A549 treated with CORT108297 at 1 μM for 4 hours (cell line): ENCODE measurements around the gene TMPRSS6. TPM values are rescaled to one million over a fixed set of nuclear protein-coding genes. Genes with fewer than 3 reads are reported as not detected.

Experiments
- total RNA-seq: library from RNA; stranded (reverse); fragments of 200-300 nt; extraction: Qiagen RNA extraction; gene quantifications from 5 replicates; pipeline ENCODE4 v1.2.3, GENCODE V29; 2022

The TMPRSS6 gene
- 0.02 TPM in 1 of 5 replicates, not detected in the others for total RNA-seq

DNA sequence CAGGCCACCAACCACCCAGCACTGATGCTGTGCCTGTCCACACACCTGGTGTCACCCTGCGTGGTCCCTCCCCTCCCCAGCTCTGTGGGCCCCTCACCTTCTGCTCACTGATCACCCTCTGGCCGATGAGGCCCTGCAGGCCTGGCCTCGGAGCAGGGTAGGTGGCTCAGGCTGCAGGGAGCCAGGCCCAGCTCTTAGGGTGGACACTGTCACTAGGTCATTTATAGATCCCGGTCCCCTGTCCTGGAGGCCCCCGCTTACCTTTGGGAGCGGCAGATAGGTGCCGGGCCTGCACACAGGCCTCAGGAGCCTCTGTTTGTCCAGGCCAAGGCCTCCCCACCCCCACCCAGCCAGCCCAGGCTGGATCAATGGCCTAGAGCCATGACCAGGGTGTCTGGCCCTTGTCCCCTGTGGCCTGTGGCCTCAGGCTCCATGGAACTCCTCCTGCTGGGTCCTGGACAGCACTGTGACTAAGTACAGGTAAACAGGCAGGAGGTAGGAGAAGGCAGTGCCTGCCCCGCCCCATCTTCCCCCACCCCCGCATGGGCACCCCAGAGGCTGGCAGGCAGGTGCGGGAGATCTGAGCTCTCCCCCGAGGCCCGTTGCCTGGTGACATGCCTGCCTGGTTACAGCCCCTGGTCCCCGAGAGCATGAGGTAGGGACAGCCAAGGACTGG lies at the start of gene TMPRSS6:
TMPRSS6 (minus strand) TSS at position 472 of the 676 bp plus-strand sequence. CDS start 6,296 bp downstream, outside the sequence.

DNA sequence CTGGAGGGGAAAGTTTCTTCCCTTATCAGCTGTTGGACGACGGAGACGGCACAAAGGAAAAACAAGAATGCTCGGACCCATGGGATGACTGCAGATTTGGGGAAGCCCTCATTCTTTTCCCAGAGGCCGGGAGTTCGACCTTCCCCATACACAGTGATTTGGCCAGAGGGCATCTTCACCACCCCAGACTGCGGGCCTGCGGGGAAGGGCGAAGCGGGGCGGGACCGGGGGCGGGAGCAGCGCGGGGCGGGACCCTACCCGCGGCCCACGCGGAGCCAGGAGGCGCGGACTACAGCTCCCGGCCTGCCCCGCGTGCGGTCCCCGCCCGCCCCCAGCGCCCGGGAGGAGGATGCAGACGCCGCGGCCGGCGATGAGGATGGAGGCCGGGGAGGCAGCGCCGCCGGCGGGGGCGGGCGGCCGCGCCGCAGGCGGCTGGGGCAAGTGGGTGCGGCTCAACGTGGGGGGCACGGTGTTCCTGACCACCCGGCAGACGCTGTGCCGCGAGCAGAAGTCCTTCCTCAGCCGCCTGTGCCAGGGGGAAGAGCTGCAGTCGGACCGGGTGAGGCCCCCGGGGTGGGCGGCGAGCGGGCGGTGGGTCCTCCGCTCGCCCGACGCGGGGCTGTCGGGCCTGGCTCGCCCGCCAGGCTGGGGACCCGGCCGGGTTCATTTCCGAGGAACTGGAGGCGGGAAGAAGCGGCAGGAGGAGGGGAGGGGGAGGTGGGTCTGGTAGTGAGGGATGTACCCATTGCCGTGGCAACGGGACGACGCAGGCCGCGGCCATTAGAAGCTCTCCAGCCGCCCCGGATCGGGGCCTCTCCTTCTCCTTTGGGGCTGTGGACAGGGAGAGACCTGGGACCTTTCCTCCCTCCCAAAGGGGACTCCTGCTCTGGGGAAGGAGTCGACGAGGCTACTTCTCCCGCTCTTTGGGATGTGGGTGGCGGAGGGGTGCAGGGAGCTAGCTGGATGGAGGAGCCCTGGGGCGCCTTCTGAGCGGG lies 57.8 kb downstream of the TMPRSS6 start, which contains the start of gene KCTD17:
KCTD17 (plus strand) TSS at position 352 of the 995 bp plus-strand sequence; CDS start at position 371, 19 bp downstream.

DNA sequence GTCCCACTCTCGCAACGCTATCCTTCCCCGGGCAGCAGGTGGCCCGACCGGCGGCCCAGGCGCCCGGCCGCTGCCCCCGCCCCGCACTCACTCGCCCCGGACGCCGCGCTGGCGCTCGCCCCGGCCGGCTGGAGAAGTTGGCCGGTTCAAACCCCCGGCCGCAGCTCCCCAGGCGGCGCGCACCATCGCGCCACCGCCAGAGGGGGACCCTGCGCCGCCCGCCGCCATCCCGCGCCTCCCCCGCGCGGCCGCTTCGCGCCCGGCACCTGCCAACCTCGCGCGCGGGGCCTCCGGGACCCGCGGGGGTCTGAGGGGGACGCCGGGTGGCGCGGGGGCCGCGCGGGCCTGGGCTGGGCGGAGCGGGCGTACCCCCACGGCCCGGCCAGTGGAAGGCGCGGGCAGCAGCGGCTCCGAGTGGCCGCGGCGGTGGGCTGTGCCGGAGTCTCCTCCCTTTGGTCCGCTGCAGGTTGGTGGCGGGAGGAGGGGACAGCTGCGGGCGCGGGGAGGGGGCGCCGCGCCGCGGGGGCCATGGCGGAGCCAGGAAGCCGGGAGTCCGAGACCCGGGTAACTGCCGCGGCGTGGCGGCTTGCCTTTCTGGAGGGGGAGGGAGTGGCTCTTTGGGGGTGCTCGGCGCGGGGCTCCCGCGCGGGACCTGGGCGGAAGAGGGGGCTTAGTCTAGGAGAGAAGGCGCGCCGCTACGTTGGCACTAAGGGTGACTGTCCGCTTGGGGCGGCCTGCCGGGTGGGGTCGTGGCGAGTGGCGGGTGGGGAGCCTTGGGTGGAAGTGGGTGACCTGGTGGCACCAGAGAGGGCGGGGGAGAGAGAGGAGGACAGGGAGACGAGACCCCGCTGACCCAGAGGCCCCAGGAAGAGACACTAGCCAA lies 90.0 kb downstream of the TMPRSS6 start, which contains the start of the genes MPST and TST:
MPST (plus strand) TSS at position 434 of the 883 bp plus-strand sequence; CDS start at position 529, 95 bp downstream.
TST (minus strand) TSS at position 139 of the 883 bp plus-strand sequence. CDS start 715 bp downstream, outside the sequence.

Other genes starting within 250 kb of the TMPRSS6 start
- gene NCF4, start 248.7 kb downstream of the TMPRSS6 start, total RNA-seq: 0.07 TPM in 1 of 5 replicates, not detected in the others
- not detected in 5 replicates for gene CSF2RB, start 196.1 kb downstream of the TMPRSS6 start, total RNA-seq
- gene TST, start 90.3 kb downstream of the TMPRSS6 start, total RNA-seq: 40.7 to 61.2 TPM (median 56.3 TPM) in 5 replicates
- gene MPST, start 90.0 kb downstream of the TMPRSS6 start, total RNA-seq: 41.9 to 78.2 TPM (median 76.8 TPM) in 5 replicates
- 20.3 to 27.5 TPM (median 26.7 TPM) in 5 replicates for gene KCTD17, start 58.0 kb downstream of the TMPRSS6 start, total RNA-seq
- 0.04 to 0.20 TPM (median 0.10 TPM) in 4 of 5 replicates, not detected in the other for gene IL2RB, start 40.2 kb upstream of the TMPRSS6 start, total RNA-seq
- 9.5 to 14.8 TPM (median 13.2 TPM) in 5 replicates for gene C1QTNF6, start 78.5 kb upstream of the TMPRSS6 start, total RNA-seq
- not detected in 5 replicates for gene SSTR3, start 102.8 kb upstream of the TMPRSS6 start, total RNA-seq
- 0.11 to 0.27 TPM (median 0.22 TPM) in 5 replicates for gene RAC2, start 134.6 kb upstream of the TMPRSS6 start, total RNA-seq
- 0.70 to 1.3 TPM (median 1.0 TPM) in 5 replicates for gene CYTH4, start 172.8 kb upstream of the TMPRSS6 start, total RNA-seq